HS-5 (cell line): ENCODE measurements around the gene DOCK9.

ENCODE experiments used
- DNase-seq: peaks from one replicate; pipeline ENCODE4 v3.0.0-alpha.2; 2012; ENCODE audit warnings: low read depth

The DOCK9 gene

GRCh38 chr13:98998831-98999638, 21.2 kb upstream of the DOCK9 start:
- no peak for DNase-seq

- no peak for DNase-seq
Observed at GRCh38 chr13:98997738-98998641, 20.1 kb upstream of the DOCK9 start.

GRCh38 chr13:98997011-98997730, 19.3 kb upstream of the DOCK9 start:
- DNase-seq, result no peak

GRCh38 chr13:98996046-98996445, 18.2 kb upstream of the DOCK9 start:
- DNase-seq, result no peak

GRCh38 chr13:98994896-98995295, 17.0 kb upstream of the DOCK9 start:
- no peak for DNase-seq

GRCh38 chr13:98994080-98994479, 16.2 kb upstream of the DOCK9 start:
- no peak for DNase-seq

GRCh38 chr13:98992355-98992754, 14.5 kb upstream of the DOCK9 start:
- DNase-seq, result no peak

GRCh38 chr13:98990701-98991100, 12.8 kb upstream of the DOCK9 start:
- no peak for DNase-seq

GRCh38 chr13:98989469-98990235, 11.8 kb upstream of the DOCK9 start:
- DNase-seq, result no peak

GRCh38 chr13:98988780-98989179, 10.9 kb upstream of the DOCK9 start:
- no peak for DNase-seq

- no peak for DNase-seq
Observed at GRCh38 chr13:98988277-98988676, 10.4 kb upstream of the DOCK9 start.

GRCh38 chr13:98987275-98987674, 9.4 kb upstream of the DOCK9 start:
- DNase-seq, result no peak

GRCh38 chr13:98986226-98986846, 8.5 kb upstream of the DOCK9 start:
- DNase-seq, result no peak

- no peak for DNase-seq
Observed at GRCh38 chr13:98985591-98985990, 7.7 kb upstream of the DOCK9 start.

- DNase-seq, result no peak
Observed at GRCh38 chr13:98984983-98985382, 7.1 kb upstream of the DOCK9 start.

GRCh38 chr13:98984118-98984517, 6.3 kb upstream of the DOCK9 start:
- no peak for DNase-seq

- no peak for DNase-seq
Observed at GRCh38 chr13:98983182-98983581, 5.3 kb upstream of the DOCK9 start.

GRCh38 chr13:98981369-98982080, 3.7 kb upstream of the DOCK9 start:
- DNase-seq, result no peak

- no peak for DNase-seq
Observed at GRCh38 chr13:98979012-98979660, 1.3 kb upstream of the DOCK9 start.

GRCh38 chr13:98978280-98978679, 416 bp upstream of the DOCK9 start:
- peak; percentile 65 for DNase-seq
